ENCODE data around the gene FOXP4.

FOXP4 gene

DNA sequence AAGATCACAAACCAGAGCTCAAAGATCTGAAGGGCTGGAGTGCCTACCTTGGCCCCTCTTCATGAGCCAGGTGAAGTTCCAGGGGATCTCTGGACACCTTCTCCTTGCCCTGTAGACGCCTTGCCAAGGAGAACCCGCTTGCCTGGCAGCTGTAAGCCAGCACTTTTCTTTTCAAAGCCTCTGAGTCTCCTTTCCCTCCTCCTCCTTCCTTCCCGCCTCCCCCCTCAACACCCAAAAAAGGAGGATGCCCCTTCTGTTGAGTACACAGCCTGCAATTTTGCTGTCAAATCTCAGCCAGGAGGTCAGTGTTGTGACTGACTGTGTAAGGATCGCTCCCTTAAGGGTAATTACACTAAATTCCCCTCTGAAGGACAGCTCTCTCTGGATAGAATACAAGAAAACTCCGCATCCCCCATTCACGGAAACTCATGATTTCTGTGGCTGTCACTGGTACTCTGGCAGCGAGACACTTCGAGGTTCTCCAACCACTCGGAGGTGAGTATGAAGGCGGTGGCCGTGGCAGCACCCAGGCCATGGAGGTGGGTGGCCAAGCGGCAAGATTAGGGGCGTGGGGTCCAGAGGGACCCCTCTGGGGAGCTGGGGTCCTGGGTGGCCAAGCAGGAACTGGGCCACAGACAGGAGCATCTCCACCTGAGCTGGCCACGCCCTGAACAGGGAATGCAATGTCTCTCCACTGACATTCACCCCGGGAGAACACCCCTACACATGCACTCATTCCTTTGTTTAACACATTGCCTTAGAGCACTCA lies 23.2 kb upstream of the FOXP4 start:
- DNase-seq (ENCODE audit: low read depth in 2 of 2) = no peak

DNA sequence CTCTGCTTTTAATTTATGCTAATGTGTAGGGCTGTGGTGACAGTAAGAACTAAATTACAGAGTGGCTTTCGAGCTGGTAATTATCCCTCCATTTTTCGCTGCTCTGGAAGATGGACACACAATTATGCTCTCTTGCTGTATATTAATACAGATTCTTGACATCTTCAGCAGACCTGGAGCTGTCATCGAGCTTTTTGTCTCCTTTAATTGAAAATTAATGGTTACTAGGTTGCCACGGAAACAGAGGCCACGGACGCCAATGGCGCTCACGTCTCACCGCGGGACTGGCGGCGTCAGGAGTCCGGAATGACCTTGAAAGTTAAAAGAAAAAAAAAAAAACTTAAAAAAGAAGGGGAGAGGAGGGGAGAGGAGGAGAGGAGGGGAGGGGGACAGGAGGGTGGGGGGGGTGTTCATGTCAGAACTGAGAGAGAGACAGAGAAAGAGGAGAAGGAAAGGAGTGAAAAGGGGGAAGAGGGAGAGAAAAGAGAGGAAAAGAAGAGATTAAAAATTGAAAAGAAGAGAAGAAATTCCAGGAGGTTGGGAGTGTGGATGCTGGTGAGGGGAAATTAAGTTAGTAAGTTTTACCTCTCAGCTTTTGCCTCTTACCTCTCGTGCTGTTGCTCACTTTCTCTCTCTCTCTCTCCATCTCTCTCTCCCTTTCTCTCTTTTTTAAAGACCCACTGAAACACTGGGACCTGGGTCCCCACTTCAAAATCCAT lies 22.1 kb upstream of the FOXP4 start:
- no peak for DNase-seq (ENCODE audit: low read depth in 2 of 2)

DNA sequence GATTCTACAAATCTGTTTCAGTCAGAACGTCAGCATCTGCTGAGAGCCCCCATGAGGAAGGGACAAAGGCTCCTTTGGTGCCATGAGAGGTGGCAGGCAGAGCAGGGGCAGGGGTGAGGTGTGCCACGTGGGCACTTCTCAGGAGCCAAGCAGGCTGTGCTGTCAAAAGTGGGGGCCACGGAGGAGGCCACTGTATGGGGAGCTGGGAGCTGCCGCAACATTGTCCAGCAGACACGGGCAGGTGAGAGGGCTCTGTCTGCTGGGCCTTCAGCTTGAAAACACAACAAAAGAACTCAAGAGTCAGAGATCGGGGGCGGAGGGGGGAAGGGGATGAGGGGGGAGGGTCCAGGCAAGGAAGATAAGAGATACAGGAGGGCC lies 21.6 kb upstream of the FOXP4 start:
- DNase-seq (ENCODE audit: low read depth in 2 of 2) = no peak

DNA sequence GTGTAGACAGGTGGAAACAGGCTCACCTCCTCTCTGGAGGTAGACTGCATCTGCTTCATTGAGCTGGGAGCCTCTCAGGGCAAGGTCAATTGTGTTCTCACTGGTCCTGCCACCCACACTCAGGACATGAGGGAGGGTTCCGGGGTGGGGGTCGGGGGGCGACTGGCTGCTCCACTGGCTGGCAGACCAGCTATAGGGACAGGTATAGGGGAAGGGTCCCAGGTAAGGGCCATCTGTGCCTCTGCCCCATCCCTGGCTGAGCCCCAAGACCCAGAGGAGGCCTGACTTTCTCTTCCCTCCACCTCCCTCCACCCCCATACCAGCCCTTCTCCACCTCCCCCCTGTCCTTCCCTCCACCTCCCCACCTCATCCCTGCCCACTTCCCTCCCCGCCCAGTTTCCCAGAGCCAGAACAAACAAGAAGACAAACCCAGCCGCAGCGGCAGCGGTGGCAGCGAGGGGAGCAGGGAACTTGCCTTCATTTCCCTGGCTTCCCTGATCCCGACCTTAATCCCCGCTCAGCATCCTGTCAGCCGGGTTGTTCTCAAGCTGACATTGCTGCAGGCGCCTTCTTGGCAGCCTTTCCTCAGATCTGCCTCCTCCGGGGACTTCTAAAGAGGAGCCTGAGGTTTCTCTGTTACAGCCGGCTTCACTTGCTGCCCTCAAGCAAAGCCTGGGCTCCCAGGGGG lies 18.3 kb upstream of the FOXP4 start:
- DNase-seq (ENCODE audit: low read depth in 2 of 2) = no peak

GRCh38 chr6:41528409-41528963 lies 17.7 kb upstream of the FOXP4 start:
- DNase-seq (ENCODE audit: low read depth in 2 of 2) = no peak

DNA sequence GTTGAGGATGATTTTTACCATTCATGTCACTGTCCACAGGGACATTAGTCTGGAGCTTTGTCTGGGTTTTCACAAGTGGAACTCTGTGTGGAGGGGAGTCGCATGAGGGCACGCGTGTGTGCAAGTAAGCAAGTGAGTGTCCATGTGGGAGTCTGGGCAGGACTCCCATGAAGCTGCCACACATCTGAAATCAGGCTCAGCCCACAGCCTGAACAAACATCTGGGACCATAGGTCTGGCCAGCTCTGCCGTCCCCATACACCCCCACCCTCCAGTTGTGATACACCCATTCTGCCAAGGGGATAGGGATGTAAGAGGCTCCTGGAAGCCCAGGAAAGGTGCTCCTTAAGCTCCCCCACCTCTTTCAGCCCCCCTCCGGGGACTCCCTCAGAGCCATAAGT lies 17.1 kb upstream of the FOXP4 start:
- no peak for DNase-seq (ENCODE audit: low read depth in 2 of 2)

DNA sequence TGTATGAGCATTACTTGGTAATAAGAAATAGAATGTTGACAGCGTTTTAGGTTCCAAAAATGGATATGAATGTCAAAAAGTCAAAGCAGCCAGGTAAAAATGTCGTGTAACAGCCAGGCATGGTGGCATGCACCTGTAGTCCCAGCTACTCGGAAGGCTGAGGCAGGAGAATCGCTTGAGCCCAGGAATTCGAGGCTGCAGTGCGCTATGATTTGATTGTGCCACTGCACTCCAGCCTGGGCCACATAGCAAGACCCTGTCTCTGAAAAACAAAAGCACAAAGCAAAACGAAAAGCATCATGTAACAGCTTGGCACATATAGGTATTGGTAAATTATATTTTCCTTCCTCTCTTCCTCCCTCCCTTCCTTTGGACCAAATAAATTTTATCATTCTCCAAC lies 16.2 kb upstream of the FOXP4 start:
- no peak for DNase-seq (ENCODE audit: low read depth in 2 of 2)

- DNase-seq (ENCODE audit: low read depth in 2 of 2) = no peak
Measured at GRCh38 chr6:41530476-41530875, 15.7 kb upstream of the FOXP4 start.

DNA sequence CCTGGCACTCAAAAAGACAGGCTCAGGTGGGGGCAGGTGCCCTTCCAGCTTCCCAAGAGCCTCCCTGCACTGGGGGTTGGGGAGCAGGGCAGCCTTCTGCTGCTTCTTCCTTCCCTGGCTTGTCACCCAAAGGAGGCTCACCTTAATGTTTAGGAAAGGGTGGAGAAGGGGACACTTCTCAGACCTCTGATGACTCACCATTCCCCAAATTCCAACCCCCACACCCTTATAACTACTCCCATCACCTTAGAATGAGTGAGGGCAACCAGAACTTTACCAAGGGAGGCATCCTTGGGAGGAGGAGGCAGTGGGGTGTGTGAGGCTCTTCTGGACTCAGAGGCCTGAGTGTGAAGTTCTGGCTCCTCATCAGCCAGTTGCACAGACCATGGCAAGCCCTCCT lies 15.2 kb upstream of the FOXP4 start:
- DNase-seq (ENCODE audit: low read depth in 2 of 2) = no peak

DNA sequence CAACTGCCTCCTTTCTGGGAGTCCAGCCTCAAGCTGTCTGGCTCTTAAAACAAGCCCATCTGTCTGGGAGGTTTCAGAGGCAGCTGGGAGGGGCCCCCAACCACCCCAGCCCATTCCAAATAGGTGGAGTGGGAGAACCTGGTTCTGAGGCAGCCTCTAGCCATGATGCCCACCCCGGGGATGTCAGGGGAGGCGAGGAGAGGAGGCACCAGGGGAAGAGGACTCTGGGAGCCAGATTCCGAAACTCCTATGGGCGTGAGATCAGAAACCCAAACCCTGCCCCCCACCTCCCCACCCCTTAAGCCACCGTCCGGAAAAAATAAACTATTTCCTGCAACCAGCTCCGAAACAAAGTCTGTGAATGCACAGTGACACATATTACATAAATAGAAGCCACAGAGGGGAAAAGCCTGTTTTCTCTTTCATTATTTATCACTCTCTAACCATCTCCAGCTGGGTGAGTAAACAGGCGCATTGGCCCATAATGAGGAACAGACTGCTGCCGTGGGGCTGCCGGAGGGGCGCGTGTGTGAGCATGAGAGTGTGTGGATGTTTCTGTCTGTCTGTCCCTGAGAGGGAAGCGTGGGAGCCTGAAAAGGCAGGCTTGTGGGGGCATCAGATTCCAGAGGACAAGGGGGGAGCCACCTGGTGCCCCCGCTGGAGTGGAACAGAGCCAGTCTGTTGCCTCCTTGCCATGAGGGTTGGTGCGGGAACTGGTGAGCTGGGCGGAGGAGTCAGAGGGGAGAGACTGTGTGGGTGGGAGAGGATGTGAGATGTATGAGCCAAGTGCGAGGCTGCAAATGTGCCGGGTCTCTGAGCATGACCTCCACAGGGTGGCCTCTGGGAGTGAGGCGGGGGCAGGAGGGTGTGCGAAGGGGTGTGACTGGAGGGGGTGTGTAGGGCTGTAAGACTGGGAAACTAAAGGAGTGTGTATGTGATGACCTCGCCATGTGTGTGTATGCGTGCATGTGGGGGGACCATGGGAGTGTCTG lies 14.3 kb upstream of the FOXP4 start:
- DNase-seq (ENCODE audit: low read depth in 2 of 2) = peak; percentile 67 to 70

- DNase-seq (ENCODE audit: low read depth in 2 of 2) = no peak
Measured at GRCh38 chr6:41535766-41536165, 10.4 kb upstream of the FOXP4 start.

DNA sequence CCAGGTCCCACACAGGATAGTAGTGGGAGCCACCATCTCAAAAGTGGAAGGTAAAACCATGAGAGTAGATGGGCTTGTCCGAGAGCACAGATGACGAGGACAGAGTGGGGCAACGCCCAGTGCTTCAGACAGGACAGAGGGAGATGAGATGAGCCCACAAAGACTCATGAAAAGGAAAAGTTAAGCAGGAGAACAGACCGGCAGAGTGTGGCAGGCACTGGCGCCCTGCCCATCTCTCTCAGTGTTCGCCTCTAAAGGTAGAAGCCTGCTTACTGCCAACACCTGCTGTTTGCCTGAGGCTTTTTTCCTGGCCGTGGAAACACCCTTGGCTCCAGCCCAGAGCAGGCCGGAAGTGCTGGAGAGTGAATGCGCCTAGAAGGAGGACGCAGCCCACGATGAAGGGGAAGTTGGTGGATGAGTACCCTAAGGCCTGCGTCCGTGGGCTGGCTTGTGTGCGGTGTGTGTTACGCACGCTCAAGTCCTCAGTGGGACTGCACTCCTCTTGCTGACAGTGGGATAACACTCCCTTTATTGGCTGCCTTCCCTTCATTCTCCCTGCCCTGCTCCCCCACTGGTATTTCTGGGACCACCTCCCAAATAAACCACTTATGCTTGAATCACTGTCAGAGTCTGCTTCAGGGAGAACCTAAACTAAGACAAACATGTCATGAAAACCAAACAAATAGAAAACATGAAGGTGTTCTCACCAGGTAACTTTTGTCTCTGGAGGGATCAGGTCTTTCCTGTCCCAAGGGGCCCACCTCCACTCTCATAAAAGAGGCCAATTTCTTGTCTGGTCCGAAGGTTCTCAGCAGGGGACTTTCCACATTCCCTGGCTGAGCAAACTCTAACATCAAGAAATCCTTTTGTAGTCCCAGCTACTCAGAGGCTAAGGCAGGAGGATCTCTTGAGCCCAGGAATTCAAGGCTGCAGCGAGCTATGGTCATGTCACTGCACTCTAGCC lies 9.1 kb upstream of the FOXP4 start:
- no peak for DNase-seq (ENCODE audit: low read depth in 2 of 2)

- no peak for DNase-seq (ENCODE audit: low read depth in 2 of 2)
Measured at GRCh38 chr6:41538556-41539182, 7.5 kb upstream of the FOXP4 start.

DNA sequence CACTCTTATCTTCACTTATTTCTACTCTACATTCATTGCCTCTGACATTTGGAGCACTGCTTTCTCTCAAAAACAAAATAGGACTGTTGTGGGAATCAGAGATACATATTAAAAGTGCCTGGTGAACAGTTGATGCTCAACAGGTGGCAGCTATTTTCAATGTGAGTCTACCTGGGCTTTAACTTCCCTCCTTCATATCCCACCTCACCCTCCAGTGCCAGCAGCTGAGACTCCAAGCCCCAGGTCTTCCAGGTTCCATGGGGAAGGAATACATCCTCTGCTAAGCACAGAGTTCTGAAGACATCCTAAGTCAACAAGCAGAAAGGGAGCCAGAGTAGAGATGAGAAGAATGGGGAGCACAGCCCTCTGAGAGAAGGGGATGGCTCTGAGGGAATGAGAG lies 7.0 kb upstream of the FOXP4 start:
- no peak for DNase-seq (ENCODE audit: low read depth in 2 of 2)

- DNase-seq (ENCODE audit: low read depth in 2 of 2) = no peak
Measured at GRCh38 chr6:41541364-41541763, 4.8 kb upstream of the FOXP4 start.

DNA sequence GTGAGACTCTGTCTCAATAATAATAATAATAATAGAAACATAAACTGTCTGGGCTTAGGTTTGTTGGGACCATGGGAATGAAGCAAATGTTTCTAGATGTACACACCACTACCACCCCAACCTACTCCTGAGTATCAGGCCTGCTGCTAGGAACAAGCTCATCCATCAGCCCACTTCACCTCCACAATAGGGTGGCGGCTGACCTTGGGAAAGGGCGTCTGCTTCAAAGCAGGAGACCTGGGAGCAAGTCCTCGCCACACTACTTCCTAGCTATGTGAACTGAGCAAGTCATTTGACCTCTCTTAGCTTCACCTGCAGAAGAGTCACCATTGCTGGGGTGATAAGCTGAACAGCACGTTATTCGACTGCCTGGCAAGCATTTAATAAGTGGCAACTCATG lies 3.1 kb upstream of the FOXP4 start:
- DNase-seq (ENCODE audit: low read depth in 2 of 2) = no peak

GRCh38 chr6:41545247-41545702 lies 906 bp upstream of the FOXP4 start:
- DNase-seq (ENCODE audit: low read depth in 2 of 2) = no peak

- no peak for DNase-seq (ENCODE audit: low read depth in 2 of 2)
Measured at GRCh38 chr6:41546475-41546865, 289 bp downstream of the FOXP4 start.

All from fibroblast of skin of left biceps (primary cell).